Astrocyte (in vitro differentiated cells and primary cell): ENCODE results near the gene ZNF862.

ENCODE experiments used
- EZH2 ChIP-seq: IDR thresholded peaks from 2 replicates; pipeline ENCODE4 v1.6.1; 2012; ENCODE audit warnings: mild to moderate bottlenecking, low read length, inconsistent platforms; ENCODE audit not compliant: insufficient read depth
- TF ChIP-seq, protein P1 (sequence below): IDR thresholded peaks from 2 replicates; pipeline ENCODE4 v1.5.1; 2011; ENCODE audit warnings: low read depth, mild to moderate bottlenecking, inconsistent platforms, low read length, moderate library complexity; ENCODE audit not compliant: insufficient read depth

DNA sequence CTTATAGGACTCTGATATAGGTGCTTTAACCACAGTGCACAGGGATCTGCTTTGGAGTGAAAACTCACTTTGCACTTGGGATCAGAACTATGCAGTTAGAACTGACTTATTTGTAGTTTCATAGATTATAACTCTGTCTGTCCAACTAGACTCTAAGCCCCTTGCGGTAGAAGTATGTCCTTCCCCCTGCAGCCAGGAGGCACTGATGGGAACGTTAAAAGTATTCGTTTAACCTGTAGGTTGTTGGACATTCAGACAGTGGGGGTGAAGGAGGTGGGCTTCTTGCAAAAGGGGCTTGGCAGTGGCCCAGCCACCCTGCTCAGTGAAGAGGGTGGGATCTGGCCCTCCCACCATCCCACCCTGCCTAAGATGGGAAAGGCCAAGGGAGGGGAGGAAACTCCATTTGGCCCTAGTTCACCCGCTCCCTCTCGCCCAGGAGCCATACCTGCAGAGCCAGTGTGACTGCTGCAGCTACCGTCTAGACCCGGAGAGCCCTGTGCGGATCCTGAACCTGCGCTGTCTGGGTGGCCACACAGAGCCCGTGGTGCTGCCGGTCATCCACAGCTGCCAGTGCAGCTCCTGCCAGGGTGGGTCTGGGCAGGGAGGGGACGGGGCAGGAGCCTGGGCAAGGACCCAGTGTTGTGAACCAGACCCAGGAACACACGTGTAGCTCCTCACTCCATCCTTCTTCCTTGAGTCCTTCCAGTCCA lies 5.7 kb upstream of the ZNF862 start:
- TF ChIP-seq, protein P1, sequence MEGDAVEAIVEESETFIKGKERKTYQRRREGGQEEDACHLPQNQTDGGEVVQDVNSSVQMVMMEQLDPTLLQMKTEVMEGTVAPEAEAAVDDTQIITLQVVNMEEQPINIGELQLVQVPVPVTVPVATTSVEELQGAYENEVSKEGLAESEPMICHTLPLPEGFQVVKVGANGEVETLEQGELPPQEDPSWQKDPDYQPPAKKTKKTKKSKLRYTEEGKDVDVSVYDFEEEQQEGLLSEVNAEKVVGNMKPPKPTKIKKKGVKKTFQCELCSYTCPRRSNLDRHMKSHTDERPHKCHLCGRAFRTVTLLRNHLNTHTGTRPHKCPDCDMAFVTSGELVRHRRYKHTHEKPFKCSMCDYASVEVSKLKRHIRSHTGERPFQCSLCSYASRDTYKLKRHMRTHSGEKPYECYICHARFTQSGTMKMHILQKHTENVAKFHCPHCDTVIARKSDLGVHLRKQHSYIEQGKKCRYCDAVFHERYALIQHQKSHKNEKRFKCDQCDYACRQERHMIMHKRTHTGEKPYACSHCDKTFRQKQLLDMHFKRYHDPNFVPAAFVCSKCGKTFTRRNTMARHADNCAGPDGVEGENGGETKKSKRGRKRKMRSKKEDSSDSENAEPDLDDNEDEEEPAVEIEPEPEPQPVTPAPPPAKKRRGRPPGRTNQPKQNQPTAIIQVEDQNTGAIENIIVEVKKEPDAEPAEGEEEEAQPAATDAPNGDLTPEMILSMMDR: no peak
- TF ChIP-seq EZH2: no peak
